WTC11 (cell line): Measurements from ENCODE around the gene RTKN2. TPM values are rescaled to one million over a fixed set of nuclear protein-coding genes. Genes with fewer than 3 reads are reported as not detected.

Experiments
- ATAC-seq: fragments of 200-7000 bp; cut with Tn5 transposase; 2 replicates; pipeline ENCODE4 v1.10.0; 2021; ENCODE audit warnings: mild to moderate bottlenecking, moderate library complexity
- CTCF ChIA-PET: fragments of 300-600 bp; sonication (Branson Sonifier 250); formaldehyde crosslinking; loops from one replicate; lab custom pipeline; 2021; ENCODE audit warnings: antibody characterized with exemption; lab: Charles Lee
- POLR2A ChIA-PET: fragments of 350-600 bp; sonication (Branson Sonifier 250); formaldehyde crosslinking; loops from one replicate; lab custom pipeline; 2021; ENCODE audit warnings: antibody characterized with exemption; lab: Charles Lee
- DNase-seq: peaks from one replicate; pipeline ENCODE4 v3.0.0; 2021; ENCODE audit warnings: low spot score
- H3K27ac Mint-ChIP-seq: 2 replicates; pipeline ENCODE4 v1.8.0; 2021; ENCODE audit warnings: mixed read lengths
- H3K27me3 Mint-ChIP-seq: 2 replicates; pipeline ENCODE4 v1.8.0; 2021; ENCODE audit warnings: low read depth, mild to moderate bottlenecking, moderate library complexity, mixed read lengths
- H3K36me3 Mint-ChIP-seq: 2 replicates; pipeline ENCODE4 v1.8.0; 2021; ENCODE audit warnings: mixed read lengths
- H3K4me1 Mint-ChIP-seq: 2 replicates; pipeline ENCODE4 v1.8.0; 2022; ENCODE audit warnings: mixed read lengths
- H3K4me3 Mint-ChIP-seq: 2 replicates; pipeline ENCODE4 v1.8.0; 2021; ENCODE audit warnings: mild to moderate bottlenecking, moderate library complexity, mixed read lengths
- H3K9me3 Mint-ChIP-seq: 2 replicates; pipeline ENCODE4 v1.8.0; 2021; ENCODE audit warnings: mixed read lengths
- ARID4B ChIP-seq: sonication (generic); formaldehyde crosslinking; IDR thresholded peaks from 2 replicates; pipeline ENCODE4 v1.8.0; 2023; ENCODE audit warnings: missing genetic modification reagents, mild to moderate bottlenecking, borderline replicate concordance
- CBFB ChIP-seq: sonication (generic); formaldehyde crosslinking; IDR thresholded peaks from 2 replicates; pipeline ENCODE4 v1.8.1; 2022; ENCODE audit warnings: mild to moderate bottlenecking, low read depth, missing genetic modification reagents
- ELF4 ChIP-seq: sonication (generic); formaldehyde crosslinking; IDR thresholded peaks from 2 replicates; pipeline ENCODE4 v1.8.1; 2022; ENCODE audit warnings: low read depth, mild to moderate bottlenecking, moderate library complexity, missing genetic modification reagents
- EMX1 ChIP-seq: fragments of 250-450 bp; sonication (Bioruptor Pico); IDR thresholded peaks from 2 replicates; pipeline ENCODE4 v1.8.0; 2021; ENCODE audit warnings: mild to moderate bottlenecking
- ERG ChIP-seq: fragments of 250-450 bp; sonication (Bioruptor Pico); IDR thresholded peaks from 2 replicates; pipeline ENCODE4 v1.8.0; 2021; ENCODE audit warnings: mild to moderate bottlenecking
- ETV6 ChIP-seq: sonication (generic); formaldehyde crosslinking; IDR thresholded peaks from 2 replicates; pipeline ENCODE4 v1.8.1; 2022; ENCODE audit warnings: mild to moderate bottlenecking, missing genetic modification reagents
- GABPB1 ChIP-seq: sonication (generic); formaldehyde crosslinking; IDR thresholded peaks from 2 replicates; pipeline ENCODE4 v1.8.1; 2023; ENCODE audit warnings: mild to moderate bottlenecking, missing genetic modification reagents
- GTF2I ChIP-seq: fragments of 250-450 bp; sonication (Bioruptor Pico); conservative IDR thresholded peaks from 2 replicates; pipeline ENCODE4 v1.4.0; 2021; ENCODE audit warnings: mild to moderate bottlenecking
- IRF1 ChIP-seq: sonication (generic); formaldehyde crosslinking; IDR thresholded peaks from 2 replicates; pipeline ENCODE4 v1.8.0; 2023; ENCODE audit warnings: missing genetic modification reagents
- KAT7 ChIP-seq: sonication (generic); formaldehyde crosslinking; IDR thresholded peaks from 2 replicates; pipeline ENCODE4 v1.8.1; 2023; ENCODE audit warnings: missing genetic modification reagents, mild to moderate bottlenecking, borderline replicate concordance
- NR2C2 ChIP-seq: sonication (generic); formaldehyde crosslinking; IDR thresholded peaks from 2 replicates; pipeline ENCODE4 v1.8.0; 2022; ENCODE audit warnings: mild to moderate bottlenecking, missing genetic modification reagents
- PREB ChIP-seq: sonication (generic); formaldehyde crosslinking; IDR thresholded peaks from 2 replicates; pipeline ENCODE4 v1.8.1; 2022; ENCODE audit warnings: mild to moderate bottlenecking, missing genetic modification reagents, moderate library complexity, borderline replicate concordance
- ZNF121 ChIP-seq: sonication (generic); formaldehyde crosslinking; IDR thresholded peaks from 2 replicates; pipeline ENCODE4 v1.8.0; 2023; ENCODE audit warnings: missing genetic modification reagents
- ZNF138 ChIP-seq: sonication (generic); formaldehyde crosslinking; conservative IDR thresholded peaks from 2 replicates; pipeline ENCODE4 v1.8.1; 2022; ENCODE audit warnings: mild to moderate bottlenecking, moderate library complexity, missing genetic modification reagents
- ZNF263 ChIP-seq: sonication (generic); formaldehyde crosslinking; IDR thresholded peaks from 2 replicates; pipeline ENCODE4 v1.8.1; 2022; ENCODE audit warnings: low read depth, mild to moderate bottlenecking, moderate library complexity, missing genetic modification reagents
- ZNF281 ChIP-seq: sonication (generic); formaldehyde crosslinking; IDR thresholded peaks from 2 replicates; pipeline ENCODE4 v1.8.0; 2023; ENCODE audit warnings: mild to moderate bottlenecking, missing genetic modification reagents
- ZNF317 ChIP-seq: sonication (generic); formaldehyde crosslinking; IDR thresholded peaks from 2 replicates; pipeline ENCODE4 v1.8.1; 2023; ENCODE audit warnings: low read depth, mild to moderate bottlenecking, moderate library complexity, missing genetic modification reagents, borderline replicate concordance
- ZNF532 ChIP-seq: fragments of 250-450 bp; sonication (Bioruptor Pico); IDR thresholded peaks from 2 replicates; pipeline ENCODE4 v1.9.0; 2021; ENCODE audit warnings: mild to moderate bottlenecking, borderline replicate concordance
- total RNA-seq: library from RNA; stranded (reverse); gene quantifications from 3 replicates; pipeline ENCODE4 v1.2.3, GENCODE V29; 2021

Gene RTKN2
- total RNA-seq, 1 experiment from 2014 or later = 20.5 TPM

- no peak for TF ChIP-seq ZNF532 (CRISPR knock-in tag)
Observed at GRCh38 chr10:62224606-62225005, 44.0 kb downstream of the RTKN2 start (continued).

GRCh38 chr10:62217683-62218082 is 51.0 kb downstream of the RTKN2 start:
- H3K27ac Mint-ChIP-seq = no peak overlapping the region
- peaks cover 3% of the 10 kb centered on the region; the same call in 1 of the 2 replicates for H3K36me3 Mint-ChIP-seq
- H3K4me1 Mint-ChIP-seq = no peaks in the 10 kb centered on the region
- ChIA-PET CTCF (no interaction called here), POLR2A (no interaction called here)
- no peak overlapping the region for H3K4me3 Mint-ChIP-seq
- H3K27me3 Mint-ChIP-seq = no peaks in the 10 kb centered on the region
- H3K9me3 Mint-ChIP-seq = no peaks in the 10 kb centered on the region
- DNase-seq = no peak
- ATAC-seq = no peak
- TF ChIP-seq PREB (CRISPR knock-in tag) = no peak
- TF ChIP-seq ELF4 (CRISPR knock-in tag) = no peak
- TF ChIP-seq NR2C2 = no peak
- no peak for TF ChIP-seq ZNF138 (CRISPR knock-in tag)
- no peak for TF ChIP-seq ZNF121 (CRISPR knock-in tag)
- TF ChIP-seq KAT7 (CRISPR knock-in tag) = no peak
- TF ChIP-seq ZNF281 (CRISPR knock-in tag) = no peak
- TF ChIP-seq GTF2I (CRISPR knock-in tag) = no peak
- TF ChIP-seq ERG = no peak
- no peak for TF ChIP-seq CBFB (CRISPR knock-in tag)
- TF ChIP-seq ZNF317 (CRISPR knock-in tag) = no peak
- TF ChIP-seq ZNF263 (CRISPR knock-in tag) = no peak

- ChIA-PET CTCF (no interaction called here), POLR2A (no interaction called here)
- H3K27me3 Mint-ChIP-seq = no peaks in the 10 kb centered on the region
- H3K27ac Mint-ChIP-seq = no peak overlapping the region
- ATAC-seq = no peak
- no peaks in the 10 kb centered on the region for H3K4me1 Mint-ChIP-seq
- H3K9me3 Mint-ChIP-seq = no peaks in the 10 kb centered on the region
- peaks cover 3% of the 10 kb centered on the region; the same call in 1 of the 2 replicates for H3K36me3 Mint-ChIP-seq
- TF ChIP-seq GABPB1 (CRISPR knock-in tag) (no peak), ETV6 (CRISPR knock-in tag) (no peak), EMX1 (CRISPR knock-in tag) (no peak), IRF1 (no peak), ARID4B (no peak)
- H3K4me3 Mint-ChIP-seq = no peak overlapping the region
- no peak for DNase-seq
Observed at GRCh38 chr10:62214364-62214874, 54.2 kb downstream of the RTKN2 start.
